ENCODE measurements around the gene SLC25A13. TPM values are rescaled to one million over a fixed set of nuclear protein-coding genes. Genes with fewer than 3 reads are reported as not detected.

SLC25A13 gene
- total and polyA plus RNA-seq, 2 of the 8 experiments (the other 6 are each of a cell fraction or from before 2014, with no cell fraction given), result 30.8 to 85.4 TPM

DNA sequence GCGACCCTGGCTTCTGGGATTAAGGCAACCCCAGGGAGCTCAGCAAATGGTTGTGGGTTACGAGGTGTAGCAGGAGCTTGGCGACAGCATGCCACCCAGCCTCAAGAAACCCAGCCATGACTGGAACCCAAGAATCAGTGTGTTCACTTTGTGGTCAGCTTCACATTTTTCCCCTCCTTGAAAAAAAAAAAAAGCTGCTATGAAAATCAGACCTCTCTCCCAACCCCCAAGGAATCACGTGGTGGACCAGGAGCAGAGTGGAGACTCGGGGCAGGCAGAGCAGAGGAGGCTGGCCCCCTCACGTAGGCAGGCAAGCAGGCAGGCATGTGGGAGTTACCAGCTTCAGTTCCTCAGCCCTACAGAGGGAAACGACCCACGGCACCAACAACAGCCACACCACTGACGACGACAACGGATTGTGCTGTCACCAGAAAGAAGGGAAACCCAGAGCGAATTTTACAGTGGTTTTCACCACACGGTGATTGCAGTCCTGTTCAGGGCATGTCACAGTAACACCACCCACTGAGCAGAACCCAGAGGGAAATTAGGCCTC is 203.4 kb downstream of the SLC25A13 start (continued):
- TF ChIP-seq, protein P1, sequence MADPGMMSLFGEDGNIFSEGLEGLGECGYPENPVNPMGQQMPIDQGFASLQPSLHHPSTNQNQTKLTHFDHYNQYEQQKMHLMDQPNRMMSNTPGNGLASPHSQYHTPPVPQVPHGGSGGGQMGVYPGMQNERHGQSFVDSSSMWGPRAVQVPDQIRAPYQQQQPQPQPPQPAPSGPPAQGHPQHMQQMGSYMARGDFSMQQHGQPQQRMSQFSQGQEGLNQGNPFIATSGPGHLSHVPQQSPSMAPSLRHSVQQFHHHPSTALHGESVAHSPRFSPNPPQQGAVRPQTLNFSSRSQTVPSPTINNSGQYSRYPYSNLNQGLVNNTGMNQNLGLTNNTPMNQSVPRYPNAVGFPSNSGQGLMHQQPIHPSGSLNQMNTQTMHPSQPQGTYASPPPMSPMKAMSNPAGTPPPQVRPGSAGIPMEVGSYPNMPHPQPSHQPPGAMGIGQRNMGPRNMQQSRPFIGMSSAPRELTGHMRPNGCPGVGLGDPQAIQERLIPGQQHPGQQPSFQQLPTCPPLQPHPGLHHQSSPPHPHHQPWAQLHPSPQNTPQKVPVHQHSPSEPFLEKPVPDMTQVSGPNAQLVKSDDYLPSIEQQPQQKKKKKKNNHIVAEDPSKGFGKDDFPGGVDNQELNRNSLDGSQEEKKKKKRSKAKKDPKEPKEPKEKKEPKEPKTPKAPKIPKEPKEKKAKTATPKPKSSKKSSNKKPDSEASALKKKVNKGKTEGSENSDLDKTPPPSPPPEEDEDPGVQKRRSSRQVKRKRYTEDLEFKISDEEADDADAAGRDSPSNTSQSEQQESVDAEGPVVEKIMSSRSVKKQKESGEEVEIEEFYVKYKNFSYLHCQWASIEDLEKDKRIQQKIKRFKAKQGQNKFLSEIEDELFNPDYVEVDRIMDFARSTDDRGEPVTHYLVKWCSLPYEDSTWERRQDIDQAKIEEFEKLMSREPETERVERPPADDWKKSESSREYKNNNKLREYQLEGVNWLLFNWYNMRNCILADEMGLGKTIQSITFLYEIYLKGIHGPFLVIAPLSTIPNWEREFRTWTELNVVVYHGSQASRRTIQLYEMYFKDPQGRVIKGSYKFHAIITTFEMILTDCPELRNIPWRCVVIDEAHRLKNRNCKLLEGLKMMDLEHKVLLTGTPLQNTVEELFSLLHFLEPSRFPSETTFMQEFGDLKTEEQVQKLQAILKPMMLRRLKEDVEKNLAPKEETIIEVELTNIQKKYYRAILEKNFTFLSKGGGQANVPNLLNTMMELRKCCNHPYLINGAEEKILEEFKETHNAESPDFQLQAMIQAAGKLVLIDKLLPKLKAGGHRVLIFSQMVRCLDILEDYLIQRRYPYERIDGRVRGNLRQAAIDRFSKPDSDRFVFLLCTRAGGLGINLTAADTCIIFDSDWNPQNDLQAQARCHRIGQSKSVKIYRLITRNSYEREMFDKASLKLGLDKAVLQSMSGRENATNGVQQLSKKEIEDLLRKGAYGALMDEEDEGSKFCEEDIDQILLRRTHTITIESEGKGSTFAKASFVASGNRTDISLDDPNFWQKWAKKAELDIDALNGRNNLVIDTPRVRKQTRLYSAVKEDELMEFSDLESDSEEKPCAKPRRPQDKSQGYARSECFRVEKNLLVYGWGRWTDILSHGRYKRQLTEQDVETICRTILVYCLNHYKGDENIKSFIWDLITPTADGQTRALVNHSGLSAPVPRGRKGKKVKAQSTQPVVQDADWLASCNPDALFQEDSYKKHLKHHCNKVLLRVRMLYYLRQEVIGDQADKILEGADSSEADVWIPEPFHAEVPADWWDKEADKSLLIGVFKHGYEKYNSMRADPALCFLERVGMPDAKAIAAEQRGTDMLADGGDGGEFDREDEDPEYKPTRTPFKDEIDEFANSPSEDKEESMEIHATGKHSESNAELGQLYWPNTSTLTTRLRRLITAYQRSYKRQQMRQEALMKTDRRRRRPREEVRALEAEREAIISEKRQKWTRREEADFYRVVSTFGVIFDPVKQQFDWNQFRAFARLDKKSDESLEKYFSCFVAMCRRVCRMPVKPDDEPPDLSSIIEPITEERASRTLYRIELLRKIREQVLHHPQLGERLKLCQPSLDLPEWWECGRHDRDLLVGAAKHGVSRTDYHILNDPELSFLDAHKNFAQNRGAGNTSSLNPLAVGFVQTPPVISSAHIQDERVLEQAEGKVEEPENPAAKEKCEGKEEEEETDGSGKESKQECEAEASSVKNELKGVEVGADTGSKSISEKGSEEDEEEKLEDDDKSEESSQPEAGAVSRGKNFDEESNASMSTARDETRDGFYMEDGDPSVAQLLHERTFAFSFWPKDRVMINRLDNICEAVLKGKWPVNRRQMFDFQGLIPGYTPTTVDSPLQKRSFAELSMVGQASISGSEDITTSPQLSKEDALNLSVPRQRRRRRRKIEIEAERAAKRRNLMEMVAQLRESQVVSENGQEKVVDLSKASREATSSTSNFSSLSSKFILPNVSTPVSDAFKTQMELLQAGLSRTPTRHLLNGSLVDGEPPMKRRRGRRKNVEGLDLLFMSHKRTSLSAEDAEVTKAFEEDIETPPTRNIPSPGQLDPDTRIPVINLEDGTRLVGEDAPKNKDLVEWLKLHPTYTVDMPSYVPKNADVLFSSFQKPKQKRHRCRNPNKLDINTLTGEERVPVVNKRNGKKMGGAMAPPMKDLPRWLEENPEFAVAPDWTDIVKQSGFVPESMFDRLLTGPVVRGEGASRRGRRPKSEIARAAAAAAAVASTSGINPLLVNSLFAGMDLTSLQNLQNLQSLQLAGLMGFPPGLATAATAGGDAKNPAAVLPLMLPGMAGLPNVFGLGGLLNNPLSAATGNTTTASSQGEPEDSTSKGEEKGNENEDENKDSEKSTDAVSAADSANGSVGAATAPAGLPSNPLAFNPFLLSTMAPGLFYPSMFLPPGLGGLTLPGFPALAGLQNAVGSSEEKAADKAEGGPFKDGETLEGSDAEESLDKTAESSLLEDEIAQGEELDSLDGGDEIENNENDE (IDR thresholded peaks at IDR 0.05; ENCODE audit: insufficient replicate concordance, low read length), result no peak
- TF ChIP-seq ASH2L (IDR thresholded peaks at IDR 0.05; ENCODE audit: low read length) (no peak), SP4 (IDR thresholded peaks at IDR 0.05; ENCODE audit: low read length) (no peak), BRCA1 (IDR thresholded peaks at IDR 0.05; ENCODE audit: low read depth, low read length) (no peak), POU5F1 (IDR thresholded peaks at IDR 0.05; ENCODE audit: low read depth, low read length) (no peak), CBX5 (IDR thresholded peaks at IDR 0.05; ENCODE audit: low read depth, low read length) (no peak), HDAC6 (IDR thresholded peaks at IDR 0.05; ENCODE audit: low read depth, low read length) (no peak), CREB1 (IDR thresholded peaks at IDR 0.05) (no peak)

Data from H1 (cell line).